Stimulated activated CD4-positive, alpha-beta T cell treated with anti-CD3 and anti-CD28 coated beads, TNF-alpha, amount 100 ng/mL, for 1 hour (primary cell): ENCODE measurements around the gene USF3.

Experiments used
- DNase-seq, 3 donors: peaks; one replicate each; pipeline ENCODE4 v3.0.0-alpha.2; 2020; ENCODE audit warnings: low read depth in 3 of 3, low spot score in 1 of 3

Gene USF3

DNA sequence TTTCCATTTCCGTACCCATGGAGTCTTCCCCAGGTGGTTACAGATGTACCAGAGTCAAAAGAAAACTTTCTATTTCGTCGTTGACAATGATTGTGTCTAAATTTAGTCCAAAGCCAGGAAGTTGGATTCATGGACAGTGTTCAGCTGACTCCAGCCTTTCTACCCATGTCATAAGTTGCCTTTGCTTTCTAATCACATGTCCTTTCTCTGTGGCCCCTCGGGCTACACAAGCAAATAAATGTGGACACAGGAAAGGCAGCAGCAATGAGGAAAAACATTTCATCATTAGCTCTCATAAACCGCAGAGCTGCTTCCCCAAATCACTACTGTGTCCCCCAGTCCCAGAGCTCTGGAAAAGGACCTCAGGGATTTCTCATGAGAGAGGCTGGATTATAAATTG, 82.0 kb downstream of the USF3 start:
- DNase-seq = no peak

DNA sequence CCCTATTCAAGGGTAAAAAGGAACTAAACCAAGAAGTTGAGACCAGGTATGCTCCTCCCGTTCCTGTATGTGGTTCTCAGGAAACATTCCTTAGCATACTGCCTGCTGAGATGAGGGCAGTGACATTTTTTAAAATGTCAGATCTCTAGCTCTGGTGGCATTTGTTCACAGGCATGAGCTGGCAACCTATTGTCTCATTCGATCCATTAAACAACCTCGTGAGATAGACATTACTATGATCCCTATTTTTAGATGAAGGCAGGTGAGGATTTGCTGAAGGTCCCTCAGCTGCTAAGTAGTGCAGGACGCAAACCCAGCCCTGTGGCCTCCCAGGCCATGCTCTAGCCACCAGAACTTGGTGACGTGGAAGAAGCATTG, 89.2 kb downstream of the USF3 start:
- no peak for DNase-seq

DNA sequence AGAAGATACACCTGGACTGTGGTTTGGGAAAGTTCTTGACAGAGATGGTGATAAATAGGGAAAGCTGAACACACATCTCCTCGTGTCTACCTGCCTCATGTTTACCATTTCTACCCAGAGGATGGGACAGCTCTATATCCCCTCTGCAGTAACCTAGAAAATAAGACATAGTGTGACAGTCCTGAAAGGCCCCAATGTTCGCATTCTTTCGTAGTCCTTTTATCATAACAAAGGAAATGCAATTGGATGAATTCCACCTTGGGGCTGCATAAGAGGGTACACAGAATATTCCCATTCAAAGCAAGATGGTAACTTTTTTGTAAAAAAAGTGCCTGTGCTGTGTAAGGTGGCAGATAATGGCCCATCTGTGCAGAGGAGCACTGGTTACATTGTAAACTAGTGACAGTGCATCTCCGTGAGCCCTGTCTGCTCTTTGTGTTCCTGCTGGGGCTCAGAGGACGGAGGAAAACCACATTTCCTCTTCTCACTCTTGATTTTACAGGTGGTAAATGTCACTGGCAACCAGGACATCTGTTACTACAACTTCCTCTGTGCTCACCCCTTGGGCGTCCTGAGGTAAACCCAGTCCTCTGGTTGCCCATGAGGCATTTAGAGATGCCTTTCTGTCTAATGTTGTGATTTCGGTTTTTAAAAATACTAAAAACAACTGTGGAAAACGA, 89.8 kb downstream of the USF3 start:
- no peak for DNase-seq

DNA sequence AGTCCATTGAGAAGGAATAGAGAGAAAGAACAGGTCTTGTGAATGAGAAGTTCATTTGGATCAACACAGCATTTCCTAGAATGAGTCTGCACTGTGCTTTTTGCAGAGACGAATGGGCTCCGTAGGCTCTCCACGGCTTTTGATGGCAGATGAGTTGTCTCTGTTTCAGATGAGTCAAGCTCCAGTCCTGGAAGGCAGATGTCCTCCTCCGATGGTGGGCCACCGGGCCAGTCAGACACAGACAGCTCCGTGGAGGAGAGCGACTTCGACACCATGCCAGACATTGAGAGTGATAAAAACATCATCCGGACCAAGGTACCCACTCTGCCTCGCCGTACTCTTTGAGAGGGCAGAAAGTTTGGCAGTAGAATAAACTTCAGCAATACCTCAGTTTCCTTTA, 93.6 kb downstream of the USF3 start:
- no peak for DNase-seq

DNA sequence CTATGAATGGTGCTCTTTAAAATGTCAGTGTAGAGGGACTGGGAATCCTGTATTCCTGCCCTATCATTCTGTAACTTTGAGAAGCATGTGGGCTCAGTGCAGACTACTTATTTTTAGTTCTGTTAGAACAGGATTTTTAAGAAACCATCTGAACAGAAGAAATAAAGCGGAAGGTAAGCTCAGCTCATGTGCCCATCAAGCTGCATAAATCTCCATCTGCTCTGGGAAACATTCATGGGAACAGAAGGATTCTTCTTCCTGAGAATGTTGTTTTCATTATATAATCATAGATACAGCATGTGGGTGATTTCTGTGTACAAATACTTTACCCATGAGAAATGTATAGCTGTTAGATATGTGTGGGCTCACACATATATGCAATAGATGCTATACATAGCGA, 94.2 kb downstream of the USF3 start:
- no peak for DNase-seq

DNA sequence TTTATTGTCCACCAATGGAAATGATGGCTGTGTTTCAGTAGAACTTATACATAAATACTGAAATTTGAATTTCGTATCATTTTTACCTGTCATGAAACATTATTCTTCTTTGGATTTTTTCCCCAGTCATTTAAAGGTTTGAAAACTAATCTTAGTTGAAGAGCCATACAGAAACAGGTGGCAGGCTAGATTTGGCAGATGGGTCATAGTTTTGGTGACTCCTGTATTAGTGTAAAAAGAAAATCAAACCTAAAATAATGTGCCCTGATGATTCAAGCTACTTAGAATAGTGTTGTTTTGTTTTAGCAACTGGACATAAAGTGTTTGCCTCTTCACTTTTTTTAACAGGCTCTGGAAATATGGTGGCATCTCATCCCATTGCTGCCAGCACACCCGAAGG, 95.2 kb downstream of the USF3 start:
- DNase-seq = no peak

DNA sequence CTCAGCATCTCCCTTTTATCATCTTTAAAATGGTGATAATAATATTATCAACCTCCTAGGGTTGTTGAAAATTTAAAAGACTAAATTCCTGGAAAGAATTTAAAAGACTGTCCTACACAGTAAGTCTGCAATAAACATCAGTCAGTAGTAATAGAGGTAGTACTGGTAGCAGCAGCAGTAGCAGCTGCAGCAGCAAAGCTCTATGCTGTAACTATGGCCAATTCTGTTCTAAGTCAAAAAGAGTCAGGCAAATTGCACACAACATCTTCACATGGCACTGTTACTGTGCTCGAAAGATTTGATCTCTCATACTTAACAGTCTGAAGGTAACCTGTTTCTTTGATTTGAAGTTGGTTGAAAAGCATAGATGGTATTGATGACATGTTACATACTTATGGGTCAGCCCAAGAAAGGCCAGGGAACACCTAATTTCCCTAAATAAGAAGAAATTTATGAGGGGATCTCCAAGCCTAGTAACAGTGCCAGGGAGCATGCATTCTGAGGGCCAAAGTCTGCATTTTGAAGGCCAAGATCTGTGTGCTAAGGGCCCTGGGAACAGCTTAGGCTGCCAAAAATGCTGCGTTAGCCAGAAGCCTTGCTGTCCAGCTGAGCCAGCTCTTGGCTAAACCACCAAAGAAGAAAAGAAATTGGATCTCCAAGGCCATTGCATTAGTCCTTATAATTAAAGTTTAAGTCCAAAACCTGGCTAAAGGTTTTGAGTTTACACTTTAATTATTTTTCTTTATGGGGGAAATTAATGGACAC, 95.8 kb downstream of the USF3 start:
- DNase-seq = no peak
